K562 (cell line): ENCODE results near the gene TRAPPC4. TPM values are rescaled to one million over a fixed set of nuclear protein-coding genes. Genes with fewer than 3 reads are reported as not detected.

Experiments
- ARID3A ChIP-seq: IDR thresholded peaks from 2 replicates; pipeline ENCODE4 v1.6.1; 2012; ENCODE audit warnings: low read depth, low read length, improper control_type of control experiment, borderline replicate concordance
- CEBPB ChIP-seq: fragments of 450-650 bp; IDR thresholded peaks from 2 replicates; pipeline ENCODE4 v1.6.1; 2016; ENCODE audit warnings: missing genetic modification characterization, missing compliant biosample characterization
- CHD1 ChIP-seq: fragments of 200-600 bp; sonication (generic); IDR thresholded peaks from one replicate; pipeline ENCODE4 v1.6.1; 2012; ENCODE audit warnings: mild to moderate bottlenecking, moderate library complexity, low read length, inconsistent platforms
- CUX1 ChIP-seq: fragments of 200-800 bp; sonication (Bioruptor generic); IDR thresholded peaks from 2 replicates; pipeline ENCODE4 v1.6.1; 2016; ENCODE audit warnings: missing genetic modification characterization, missing compliant biosample characterization
- E2F4 ChIP-seq: sonication (generic); formaldehyde crosslinking; IDR thresholded peaks from 2 replicates; pipeline ENCODE4 v1.8.0; 2022; ENCODE audit warnings: mild to moderate bottlenecking, low read depth, missing genetic modification reagents
- ELK1 ChIP-seq: sonication (generic); formaldehyde crosslinking; IDR thresholded peaks from 2 replicates; pipeline ENCODE4 v1.8.1; 2022; ENCODE audit warnings: missing genetic modification reagents
- HMGN3 ChIP-seq: IDR thresholded peaks from 2 replicates; pipeline ENCODE4 v1.6.1; 2011; ENCODE audit warnings: borderline replicate concordance, low read depth, mild to moderate bottlenecking, mixed read lengths, low read length; ENCODE audit not compliant: insufficient read length; ENCODE audit errors: extremely low read depth
- NBN ChIP-seq: fragments of 450-650 bp; IDR thresholded peaks from 2 replicates; pipeline ENCODE4 v1.6.1; 2016; ENCODE audit warnings: low read depth, mild to moderate bottlenecking
- SMARCA4 ChIP-seq: fragments of 450-650 bp; IDR thresholded peaks from 2 replicates; pipeline ENCODE4 v1.6.1; 2016
- TAF1 ChIP-seq: IDR thresholded peaks from 2 replicates; pipeline ENCODE4 v1.6.1; 2011; ENCODE audit warnings: mild to moderate bottlenecking, low read length, moderate library complexity; ENCODE audit not compliant: insufficient read depth, control insufficient read depth, severe bottlenecking; ENCODE audit errors: extremely low read depth
- YY1 ChIP-seq, 3 experiments: IDR thresholded peaks; 2 replicates each; pipeline ENCODE4 v1.6.1; 2011; ENCODE audit warnings: low read length in 2 of 3, mild to moderate bottlenecking in 2 of 3, moderate library complexity in 2 of 3, borderline replicate concordance in 1 of 3, control low read depth in 1 of 3, low read depth in 1 of 3; ENCODE audit not compliant: insufficient read depth in 3 of 3, insufficient replicate concordance in 2 of 3, control insufficient read depth in 1 of 3, insufficient read length in 1 of 3; ENCODE audit errors: extremely low read depth in 1 of 3
- ZBTB1 ChIP-seq: sonication (generic); formaldehyde crosslinking; IDR thresholded peaks from 2 replicates; pipeline ENCODE4 v1.8.1; 2023; ENCODE audit warnings: missing genetic modification reagents, low read depth, mild to moderate bottlenecking, borderline replicate concordance
- ZNF224 ChIP-seq: sonication (generic); formaldehyde crosslinking; IDR thresholded peaks from 2 replicates; pipeline ENCODE4 v1.8.0; 2022; ENCODE audit warnings: mild to moderate bottlenecking, missing genetic modification reagents
- ZNF561 ChIP-seq: fragments of 450-650 bp; formaldehyde crosslinking; conservative IDR thresholded peaks from 2 replicates; pipeline ENCODE4 v1.4.0; 2020; ENCODE audit warnings: mild to moderate bottlenecking, moderate library complexity
- polyA plus RNA-seq, 8 experiments: library from polyadenylated mRNA; depleted of rRNA in 4 of 8; stranded (reverse) in 5 of 8; unstranded in 3 of 8; fragments of >200 nt; fragmentation: Nextera tagmentation in 2 of 8; fragmentation: Illumina TruSeq in 1 of 8; extraction: Ambion mirVana in 2 of 8; extraction: Trizol in 1 of 8; gene quantifications; 2 replicates each; pipeline versions ENCODE4 v1.2.1 to v1.2.3, GENCODE V29; 2011 to 2014; ENCODE audit warnings: inconsistent platforms in 1 of 8, missing spikeins in 1 of 8
- total RNA-seq, 7 experiments: library from RNA; depleted of rRNA in 6 of 7; stranded (reverse); fragments of >200 nt in 6 of 7; fragmentation: Illumina TruSeq in 2 of 7; extraction: Trizol in 2 of 7; gene quantifications; 2 replicates each; pipeline versions ENCODE4 v1.2.1 to v1.2.3, GENCODE V29; 2011 to 2021; ENCODE audit warnings: low replicate concordance in 1 of 7

Gene TRAPPC4
- total and polyA plus RNA-seq, 9 of the 15 experiments (the other 6 are each of a cell fraction or from before 2014, with no cell fraction given) = 121 to 524 (median 142) TPM

- TF ChIP-seq CHD1 = no peak
- no peak for TF ChIP-seq ELK1 (CRISPR knock-in tag)
- peak; percentile 22; the same call in 1 of the 2 replicates for TF ChIP-seq ZBTB1
- peak in 2 of 3 experiments; percentile 50 to 65 for TF ChIP-seq YY1 (IDR thresholded peaks at IDR 0.05; ENCODE audit: borderline replicate concordance in 1 of 3, control insufficient read depth in 1 of 3, extremely low read depth in 1 of 3, insufficient read depth in 3 of 3, insufficient read length in 1 of 3, insufficient replicate concordance in 2 of 3, low read depth in 1 of 3, low read length in 2 of 3)
- TF ChIP-seq ZNF224 = no peak
- peak; percentile 78 for TF ChIP-seq NBN
- TF ChIP-seq E2F4 (CRISPR knock-in tag) = no peak
- no peak for TF ChIP-seq CEBPB (tag)
- no peak for TF ChIP-seq CUX1
- no peak for TF ChIP-seq ZNF561 (CRISPR knock-in tag)
- TF ChIP-seq HMGN3 = peak; percentile 72
- TF ChIP-seq TAF1 = peak; percentile 72
- TF ChIP-seq SMARCA4 = no peak; the same call in 1 of the 2 replicates
- no peak for TF ChIP-seq ARID3A
These were observed 38.6 kb downstream of the TRAPPC4 start, which contains the start of gene HYOU1 (continued) for GRCh38 chr11:119057000-119057769.
